Adrenal gland (tissue), 12 donors: Measurements from ENCODE around the gene OSBP2. TPM values are rescaled to one million over a fixed set of nuclear protein-coding genes. Genes with fewer than 3 reads are reported as not detected.

Source experiments
- DNase-seq, 7 donors: peaks; one replicate each; pipeline ENCODE4 v3.0.0-alpha.2; 2019 to 2020
- H3K27ac ChIP-seq, 5 donors: fragments of 200-600 bp; sonication (generic) in 4 of 5; 1 replicate in 3 of 5; 2 replicates in 2 of 5; pipeline versions ENCODE4 v1.5.1 to v1.8.0; 2016 to 2020; ENCODE audit warnings: mild to moderate bottlenecking in 1 of 5
- H3K27me3 ChIP-seq: fragments of 200-600 bp; 2 replicates; pipeline ENCODE4 v1.8.0; 2021
- H3K36me3 ChIP-seq, 2 donors: fragments of 200-600 bp; replicated peaks in 1 of 2; 1 replicate in 1 of 2; 2 replicates in 1 of 2; pipeline versions ENCODE4 v1.5.1 to v1.8.0; 2018 to 2022
- H3K4me1 ChIP-seq, 2 donors: fragments of 200-600 bp; replicated peaks in 1 of 2; 1 replicate in 1 of 2; 2 replicates in 1 of 2; pipeline versions ENCODE4 v1.5.1 to v1.8.0; 2018 to 2021
- H3K4me3 ChIP-seq, 4 donors: fragments of 200-600 bp; sonication (generic) in 3 of 4; one replicate each; pipeline ENCODE4 v1.5.1; 2016 to 2018
- H3K9me3 ChIP-seq, 3 donors: fragments of 200-600 bp; sonication (generic) in 1 of 3; replicated peaks in 1 of 3; 1 replicate in 2 of 3; 2 replicates in 1 of 3; pipeline versions ENCODE4 v1.5.1 to v1.8.0; 2016 to 2021
- POLR2A ChIP-seq, 2 donors: fragments of 450-650 bp; IDR thresholded peaks; one replicate each; pipeline ENCODE4 v1.6.1; 2017; ENCODE audit warnings: antibody characterized with exemption in 2 of 2, mild to moderate bottlenecking in 2 of 2, moderate library complexity in 1 of 2
- WGBS, 4 donors: extraction: QIAGEN DNeasy Blood & Tissue Kit in 2 of 4; methylation state at CpG; one replicate each; pipeline versions ENCODE4 v1.1.5 to v1.1.7; 2013 to 2017; 5-methylcytosine and 5-hydroxymethylcytosine counted together
- intact Hi-C, 2 donors: fragments of 100-400 bp; cut with DNase I; formaldehyde crosslinking; loops; one replicate each; pipeline versions ENCODE4 v1.14.1 to v1.15.0; 2022 to 2023
- polyA plus RNA-seq, 3 donors: library from polyadenylated mRNA; stranded (reverse); fragments of 200-250 nt in 2 of 3; fragments of 350-450 nt in 1 of 3; fragmentation: Illumina TruSeq in 1 of 3; extraction: RNeasy Lipid Tissue Mini Kit (QIAGEN cat#74804) in 1 of 3; gene quantifications; one replicate each; pipeline ENCODE4 v1.2.3, GENCODE V29; 2013 to 2014
- total RNA-seq, 9 donors: library from RNA; depleted of rRNA in 4 of 9; stranded (reverse); fragments of >200 nt in 4 of 9; fragments of 120-200 nt in 1 of 9; fragmentation: NEBNext Ultra II Directional in 1 of 9; extraction: Animal tissue kit (Norgen Biotek cat#: 25700) in 1 of 9; gene quantifications; one replicate each; pipeline versions ENCODE4 v1.1.0 to v1.2.4, GENCODE V29; 2013 to 2023
- TF ChIP-seq, protein P1 (sequence below), 6 experiments: fragments of 450-650 bp in 4 of 6; fragments of 200-600 bp in 2 of 6; sonication (generic) in 1 of 6; IDR thresholded peaks; 1 replicate in 5 of 6; 2 replicates in 1 of 6; pipeline versions ENCODE4 v1.5.1 to v1.8.0; 2016 to 2021; ENCODE audit warnings: antibody characterized with exemption in 6 of 6, mild to moderate bottlenecking in 2 of 6, moderate library complexity in 1 of 6
- donor health status: healthy with polysubstance abuse.
- donor health status: Bipolar disorder and iron deficiency.
- donor health status: DM: yes; HTN: yes; CAD: no.
- donor health status: DM: no; HTN: no; CAD: no.
- donor health status: DM: no; HTN: no; CAD: no.
- donor health status: DM: yes; HTN: yes; CAD: no.

Gene OSBP2
- total and polyA plus RNA-seq, 12 donors, result 7.3 to 35.6 (median 19.7) TPM

GRCh38 chr22:30943368-30943767, 248.7 kb downstream of the OSBP2 start:
- WGBS, 4 donors, result 74 to 79% (median 76%) methylated on average over 3 of the region's 3 CpGs

DNA sequence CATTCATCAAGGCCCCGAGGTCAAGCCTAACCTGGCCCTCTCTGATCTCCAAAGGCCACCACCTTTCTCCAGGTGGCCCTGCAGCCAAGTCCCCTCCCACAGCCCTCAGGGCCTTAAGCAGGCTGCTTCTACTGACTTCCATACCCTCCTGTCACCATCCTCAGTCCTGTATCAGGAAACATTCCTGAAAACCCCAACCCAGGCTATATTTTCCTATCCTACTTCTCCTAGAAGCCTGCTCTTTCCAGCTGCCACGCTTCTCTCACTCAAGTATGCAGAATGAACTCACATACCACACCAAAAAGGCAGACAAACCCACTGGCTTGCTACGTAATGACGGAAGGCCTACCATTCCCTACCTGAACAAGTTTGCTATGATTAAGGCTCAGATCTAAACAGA, 250.3 kb downstream of the OSBP2 start:
- no peaks in the 10 kb centered on the region for H3K9me3 ChIP-seq
- H3K27ac ChIP-seq, result no peak overlapping the region
- 91 to 95% (median 94%) methylated on average over 4 of the region's 4 CpGs for WGBS, 4 donors
- no peaks in the 10 kb centered on the region for H3K27me3 ChIP-seq
- TF ChIP-seq, protein P1, sequence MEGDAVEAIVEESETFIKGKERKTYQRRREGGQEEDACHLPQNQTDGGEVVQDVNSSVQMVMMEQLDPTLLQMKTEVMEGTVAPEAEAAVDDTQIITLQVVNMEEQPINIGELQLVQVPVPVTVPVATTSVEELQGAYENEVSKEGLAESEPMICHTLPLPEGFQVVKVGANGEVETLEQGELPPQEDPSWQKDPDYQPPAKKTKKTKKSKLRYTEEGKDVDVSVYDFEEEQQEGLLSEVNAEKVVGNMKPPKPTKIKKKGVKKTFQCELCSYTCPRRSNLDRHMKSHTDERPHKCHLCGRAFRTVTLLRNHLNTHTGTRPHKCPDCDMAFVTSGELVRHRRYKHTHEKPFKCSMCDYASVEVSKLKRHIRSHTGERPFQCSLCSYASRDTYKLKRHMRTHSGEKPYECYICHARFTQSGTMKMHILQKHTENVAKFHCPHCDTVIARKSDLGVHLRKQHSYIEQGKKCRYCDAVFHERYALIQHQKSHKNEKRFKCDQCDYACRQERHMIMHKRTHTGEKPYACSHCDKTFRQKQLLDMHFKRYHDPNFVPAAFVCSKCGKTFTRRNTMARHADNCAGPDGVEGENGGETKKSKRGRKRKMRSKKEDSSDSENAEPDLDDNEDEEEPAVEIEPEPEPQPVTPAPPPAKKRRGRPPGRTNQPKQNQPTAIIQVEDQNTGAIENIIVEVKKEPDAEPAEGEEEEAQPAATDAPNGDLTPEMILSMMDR (IDR thresholded peaks at IDR 0.05), result no peak
- no peak for TF ChIP-seq POLR2A (IDR thresholded peaks at IDR 0.05)
- H3K4me1 ChIP-seq, result peaks cover 0 to 12% of the 10 kb centered on the region in 2 donors
- H3K36me3 ChIP-seq, result peaks cover 0 to 88% of the 10 kb centered on the region in 2 donors
- no peak for DNase-seq
- intact Hi-C loops, result loop anchor here (5.0 to 10.0 kb wide), 2 partner anchors 200 to 202 kb away; partner anchors contain the start of gene PLA2G3 (in 1 of the 2)
- H3K4me3 ChIP-seq, result no peak overlapping the region

More at GRCh38 chr22:30943368-30943767, 248.7 kb downstream of the OSBP2 start:
- Histone ChIP-seq H3K4me3 (no peak overlapping the region), H3K27ac (no peak overlapping the region), H3K36me3 (peaks cover 0 to 92% of the 10 kb centered on the region in 2 donors), H3K4me1 (peaks cover 0 to 9% of the 10 kb centered on the region in 2 donors), H3K27me3 (no peaks in the 10 kb centered on the region), H3K9me3 (no peaks in the 10 kb centered on the region)
- TF ChIP-seq, protein P1 (IDR thresholded peaks at IDR 0.05), result no peak
- no peak for TF ChIP-seq POLR2A (IDR thresholded peaks at IDR 0.05)
- intact Hi-C loops, result loop anchor here (5.0 to 10.0 kb wide), 2 partner anchors 201 to 204 kb away; partner anchors contain the start of gene PLA2G3 (in 1 of the 2)
- DNase-seq, result no peak

GRCh38 chr22:30945653-30946052, 251.0 kb downstream of the OSBP2 start:
- H3K36me3 ChIP-seq, result peaks cover 0 to 84% of the 10 kb centered on the region in 2 donors
- H3K9me3 ChIP-seq, result no peaks in the 10 kb centered on the region
- no peaks in the 10 kb centered on the region for H3K27me3 ChIP-seq
- TF ChIP-seq, protein P1 (IDR thresholded peaks at IDR 0.05), result no peak
- TF ChIP-seq POLR2A (IDR thresholded peaks at IDR 0.05), result no peak
- 83 to 97% (median 90%) methylated on average over 2 of the region's 2 CpGs for WGBS, 4 donors
- no peak overlapping the region for H3K27ac ChIP-seq
- H3K4me1 ChIP-seq, result peaks cover 0 to 12% of the 10 kb centered on the region in 2 donors
- intact Hi-C loops, result loop anchor here in 1 of 2 donors (2.0 to 10.0 kb wide), 2 partner anchors 139 to 199 kb away; partner anchors contain the start of gene PLA2G3
- DNase-seq, result no peak
- H3K4me3 ChIP-seq, result no peak overlapping the region

DNA sequence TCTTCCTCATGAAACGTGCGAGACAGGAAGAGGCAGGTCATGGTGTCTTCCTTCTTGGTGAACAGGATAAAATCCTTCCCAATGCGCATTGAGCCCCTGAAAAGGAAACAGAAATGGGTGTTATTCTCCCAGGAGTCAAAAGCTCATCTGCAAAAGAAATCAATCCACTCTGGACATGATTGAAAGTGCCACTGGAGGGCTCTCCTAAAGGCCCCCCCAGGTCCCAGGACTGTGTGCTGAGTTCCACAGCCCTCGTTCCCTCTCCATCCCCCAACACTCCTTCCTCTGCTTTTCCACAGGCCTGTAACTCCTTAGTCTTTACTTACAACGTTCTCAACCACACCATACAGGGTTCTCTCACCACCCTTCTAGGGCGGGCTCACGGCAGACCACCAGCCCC, 251.7 kb downstream of the OSBP2 start:
- Histone ChIP-seq H3K27ac (peak overlapping the region in 2 of 5 donors; percentile 31 to 65), H3K9me3 (no peaks in the 10 kb centered on the region), H3K4me1 (peaks cover 0 to 12% of the 10 kb centered on the region in 2 donors), H3K27me3 (no peaks in the 10 kb centered on the region), H3K36me3 (peaks cover 0 to 82% of the 10 kb centered on the region in 2 donors), H3K4me3 (no peak overlapping the region)
- no peak for DNase-seq
- intact Hi-C loops, result loop anchor here in 1 of 2 donors (2.0 to 10.0 kb wide), 2 partner anchors 138 to 198 kb away; partner anchors contain the start of gene PLA2G3
- 65 to 79% (median 71%) methylated on average over 7 of the region's 7 CpGs for WGBS, 4 donors
- TF ChIP-seq, protein P1 (IDR thresholded peaks at IDR 0.05), result no peak
- TF ChIP-seq POLR2A (IDR thresholded peaks at IDR 0.05), result no peak
